MM.1S (cell line): ENCODE data around the gene C19orf53.

Source experiments
- CTCF ChIP-seq: fragments of 300-600 bp; sonication (generic); IDR thresholded peaks from 2 replicates; pipeline ENCODE4 v1.5.1; 2016; ENCODE audit warnings: antibody characterized with exemption, low read length, mixed read lengths
- EZH2phosphoT487 ChIP-seq: fragments of 300-600 bp; sonication (generic); IDR thresholded peaks from 2 replicates; pipeline ENCODE4 v1.6.1; 2018; ENCODE audit warnings: antibody characterized with exemption, low read length

GRCh38 chr19:13768510-13768909 lies 5.7 kb upstream of the C19orf53 start:
- no peak for TF ChIP-seq CTCF
- TF ChIP-seq EZH2phosphoT487 = no peak
